Esophagus squamous epithelium (tissue), 4 donors: Measurements from ENCODE around the gene ARHGEF40.

Source experiments
- POLR2A ChIP-seq, 4 donors: fragments of 450-650 bp; IDR thresholded peaks; one replicate each; pipeline ENCODE4 v1.6.1; 2017; ENCODE audit warnings: antibody characterized with exemption in 4 of 4, mild to moderate bottlenecking in 4 of 4, moderate library complexity in 3 of 4
- TF ChIP-seq, protein P1 (sequence below), 6 experiments: fragments of 450-650 bp in 4 of 6; fragments of 200-600 bp in 2 of 6; sonication (generic) in 2 of 6; IDR thresholded peaks; one replicate each; pipeline ENCODE4 v1.5.1; 2016 to 2019; ENCODE audit warnings: antibody characterized with exemption in 6 of 6, mild to moderate bottlenecking in 4 of 6, moderate library complexity in 4 of 6

DNA sequence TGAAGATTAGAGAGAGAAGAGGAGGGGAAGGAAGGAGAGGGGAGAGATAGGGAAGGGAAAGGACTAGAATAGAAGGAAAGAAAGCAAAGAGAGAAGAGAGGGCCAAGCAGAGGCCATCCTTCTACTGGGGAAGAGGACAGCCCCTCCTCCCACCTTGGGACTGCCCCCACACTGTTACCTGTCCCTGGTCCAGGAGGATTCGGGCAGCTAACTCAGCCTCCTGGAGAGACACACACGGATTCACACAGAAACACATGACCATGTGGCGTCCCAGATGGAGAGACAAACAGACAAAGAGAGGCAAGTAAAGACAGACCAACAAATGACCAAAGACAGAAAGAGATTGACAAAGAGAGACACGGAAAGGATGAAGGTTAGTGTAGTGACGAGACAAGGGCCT is 47.4 kb upstream of the ARHGEF40 start:
- TF ChIP-seq, protein P1, sequence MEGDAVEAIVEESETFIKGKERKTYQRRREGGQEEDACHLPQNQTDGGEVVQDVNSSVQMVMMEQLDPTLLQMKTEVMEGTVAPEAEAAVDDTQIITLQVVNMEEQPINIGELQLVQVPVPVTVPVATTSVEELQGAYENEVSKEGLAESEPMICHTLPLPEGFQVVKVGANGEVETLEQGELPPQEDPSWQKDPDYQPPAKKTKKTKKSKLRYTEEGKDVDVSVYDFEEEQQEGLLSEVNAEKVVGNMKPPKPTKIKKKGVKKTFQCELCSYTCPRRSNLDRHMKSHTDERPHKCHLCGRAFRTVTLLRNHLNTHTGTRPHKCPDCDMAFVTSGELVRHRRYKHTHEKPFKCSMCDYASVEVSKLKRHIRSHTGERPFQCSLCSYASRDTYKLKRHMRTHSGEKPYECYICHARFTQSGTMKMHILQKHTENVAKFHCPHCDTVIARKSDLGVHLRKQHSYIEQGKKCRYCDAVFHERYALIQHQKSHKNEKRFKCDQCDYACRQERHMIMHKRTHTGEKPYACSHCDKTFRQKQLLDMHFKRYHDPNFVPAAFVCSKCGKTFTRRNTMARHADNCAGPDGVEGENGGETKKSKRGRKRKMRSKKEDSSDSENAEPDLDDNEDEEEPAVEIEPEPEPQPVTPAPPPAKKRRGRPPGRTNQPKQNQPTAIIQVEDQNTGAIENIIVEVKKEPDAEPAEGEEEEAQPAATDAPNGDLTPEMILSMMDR (IDR thresholded peaks at IDR 0.05): no peak
- no peak for TF ChIP-seq POLR2A (IDR thresholded peaks at IDR 0.05)
